Breast epithelium (tissue), 3 donors: ENCODE measurements around the gene NCKAP5.

Experiments used
- CTCF ChIP-seq, 3 donors: fragments of 450-650 bp; IDR thresholded peaks; one replicate each; pipeline ENCODE4 v1.5.1; 2016 to 2017; ENCODE audit warnings: antibody characterized with exemption in 3 of 3, mild to moderate bottlenecking in 3 of 3, moderate library complexity in 3 of 3
- POLR2AphosphoS5 ChIP-seq, 3 donors: sonication (generic); formaldehyde crosslinking; IDR thresholded peaks; one replicate each; pipeline ENCODE4 v1.6.1; 2017; ENCODE audit warnings: antibody characterized with exemption in 3 of 3

GRCh38 chr2:132978840-132979239, 589.4 kb downstream of the NCKAP5 start:
- TF ChIP-seq CTCF (IDR thresholded peaks at IDR 0.05) (no peak), POLR2AphosphoS5 (IDR thresholded peaks at IDR 0.05) (no peak)
